Neural cell (in vitro differentiated cells): ENCODE data around the gene CELF4. TPM values are rescaled to one million over a fixed set of nuclear protein-coding genes. Genes with fewer than 3 reads are reported as not detected.

Source experiments
- H2AFZ ChIP-seq: fragments of 200-600, 300-800 bp; sonication (generic), shearing (Covaris generic); 2 replicates; pipeline ENCODE4 v1.6.0; 2014; ENCODE audit warnings: low read depth, mild to moderate bottlenecking, antibody characterized with exemption, low read length, moderate library complexity
- H3F3A ChIP-seq: fragments of 200-600 bp; shearing (Covaris generic); 2 replicates; pipeline ENCODE4 v1.6.1; 2016; ENCODE audit warnings: mild to moderate bottlenecking, moderate library complexity, mixed read lengths, antibody characterized with exemption, low read length; ENCODE audit not compliant: insufficient read depth, poor library complexity, severe bottlenecking
- H3K27ac ChIP-seq: fragments of 200-600, 300-800 bp; sonication (generic), shearing (Covaris generic); 2 replicates; pipeline ENCODE4 v1.5.1; 2014; ENCODE audit warnings: mild to moderate bottlenecking, low read length, moderate library complexity
- H3K27me3 ChIP-seq: fragments of 300-800, 200-600 bp; sonication (generic), shearing (Covaris generic); 2 replicates; pipeline ENCODE4 v1.6.0; 2014; ENCODE audit warnings: mild to moderate bottlenecking, low read depth, low read length, moderate library complexity; ENCODE audit not compliant: insufficient read depth
- H3K36me3 ChIP-seq: fragments of 300-800, 200-600 bp; sonication (generic), shearing (Covaris generic); 2 replicates; pipeline ENCODE4 v1.5.1; 2014; ENCODE audit warnings: mild to moderate bottlenecking, antibody characterized with exemption, low read length, moderate library complexity; ENCODE audit not compliant: insufficient read depth
- H3K4me2 ChIP-seq: fragments of 300-800, 200-600 bp; sonication (generic), shearing (Covaris generic); 2 replicates; pipeline ENCODE4 v1.6.0; 2014; ENCODE audit warnings: mild to moderate bottlenecking, low read length
- H3K4me3 ChIP-seq: fragments of 300-800, 200-600 bp; sonication (generic), shearing (Covaris generic); 2 replicates; pipeline ENCODE4 v1.5.1; 2014; ENCODE audit warnings: mild to moderate bottlenecking, low read length, moderate library complexity
- H3K79me2 ChIP-seq: fragments of 200-600 bp; shearing (Covaris generic); replicated peaks from 2 replicates; pipeline ENCODE4 v1.6.0; 2014; ENCODE audit warnings: mild to moderate bottlenecking, low read length, moderate library complexity; ENCODE audit not compliant: insufficient read depth
- H3K9ac ChIP-seq: fragments of 300-800, 200-600 bp; sonication (generic), shearing (Covaris generic); 2 replicates; pipeline ENCODE4 v1.6.1; 2016; ENCODE audit warnings: mild to moderate bottlenecking, low read length, mixed read lengths
- H3K9me2 ChIP-seq: fragments of 200-600 bp; shearing (Covaris generic); 2 replicates; pipeline ENCODE4 v1.6.1; 2016; ENCODE audit warnings: mild to moderate bottlenecking, low read length, mixed read lengths; ENCODE audit not compliant: insufficient read depth
- H3K9me3 ChIP-seq: fragments of 200-600, 300-800 bp; sonication (generic), shearing (Covaris generic); 2 replicates; pipeline ENCODE4 v1.6.1; 2016; ENCODE audit warnings: mild to moderate bottlenecking, mixed run types, low read length, moderate library complexity, mixed read lengths
- H4K20me1 ChIP-seq: fragments of 200-600 bp; shearing (Covaris generic); 2 replicates; pipeline ENCODE4 v1.6.1; 2016; ENCODE audit warnings: mild to moderate bottlenecking, mixed run types; ENCODE audit not compliant: insufficient read depth
- EP300 ChIP-seq: fragments of 450-650 bp; conservative IDR thresholded peaks from 2 replicates; pipeline ENCODE4 v1.6.1; 2014; ENCODE audit warnings: antibody characterized with exemption, mild to moderate bottlenecking, moderate library complexity; ENCODE audit not compliant: poor library complexity, severe bottlenecking
- EZH2 ChIP-seq: fragments of 200-600, 300-800 bp; shearing (Covaris generic), sonication (generic); IDR thresholded peaks from 2 replicates; pipeline ENCODE4 v1.6.1; 2014; ENCODE audit warnings: antibody characterized with exemption, low read length, borderline replicate concordance, mild to moderate bottlenecking; ENCODE audit not compliant: insufficient read depth, poor library complexity, severe bottlenecking
- MXI1 ChIP-seq: fragments of 450-650 bp; conservative IDR thresholded peaks from 2 replicates; pipeline ENCODE4 v1.6.1; 2014; ENCODE audit warnings: antibody characterized with exemption, mild to moderate bottlenecking; ENCODE audit not compliant: poor library complexity, severe bottlenecking
- POLR2AphosphoS5 ChIP-seq: IDR thresholded peaks from 2 replicates; pipeline ENCODE4 v1.6.1; 2012
- RAD21 ChIP-seq: fragments of 450-650 bp; conservative IDR thresholded peaks from 2 replicates; pipeline ENCODE4 v1.6.1; 2014; ENCODE audit warnings: antibody characterized with exemption, mild to moderate bottlenecking, moderate library complexity
- SMC3 ChIP-seq: fragments of 450-650 bp; conservative IDR thresholded peaks from 2 replicates; pipeline ENCODE4 v1.6.1; 2014; ENCODE audit warnings: antibody characterized with exemption, mild to moderate bottlenecking, moderate library complexity; ENCODE audit not compliant: poor library complexity
- TAF1 ChIP-seq: IDR thresholded peaks from 2 replicates; pipeline ENCODE4 v1.6.1; 2012; ENCODE audit warnings: low read depth
- polyA plus RNA-seq: library from polyadenylated mRNA; depleted of rRNA; stranded (reverse); fragments of >200 nt; gene quantifications from 2 replicates; pipeline ENCODE4 v1.2.3, GENCODE V29; 2014
- TF ChIP-seq, protein P1 (sequence below): fragments of 450-650 bp; IDR thresholded peaks from 2 replicates; pipeline ENCODE4 v1.5.1; 2014; ENCODE audit warnings: antibody characterized with exemption, mild to moderate bottlenecking, moderate library complexity; ENCODE audit not compliant: poor library complexity, severe bottlenecking
- TF ChIP-seq, protein P2 (sequence below): IDR thresholded peaks from 2 replicates; pipeline ENCODE4 v1.6.1; 2012; ENCODE audit warnings: borderline replicate concordance

Gene CELF4
- polyA plus RNA-seq, 1 donor from 2014 or later = 191 TPM

DNA sequence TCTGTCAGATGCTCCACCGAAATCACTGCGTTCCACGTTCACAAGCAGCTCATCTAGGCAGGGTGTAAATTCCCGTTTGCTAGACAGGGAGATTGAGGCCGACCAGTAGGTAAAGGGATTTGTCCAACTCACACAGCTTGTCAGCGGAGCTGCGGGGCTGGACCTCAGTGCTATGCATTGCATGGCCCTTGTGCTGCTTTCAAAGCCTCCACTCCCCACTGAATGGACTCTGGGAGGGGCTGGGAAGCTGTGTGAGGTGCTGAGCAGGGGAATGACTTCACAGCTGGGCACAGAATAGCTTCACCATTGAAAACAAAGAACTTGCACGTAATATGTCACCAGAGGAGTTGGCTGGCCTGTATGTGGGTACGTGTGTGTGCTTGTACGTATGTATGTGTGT is 21.4 kb downstream of the CELF4 start:
- no peak overlapping the region for H3K27ac ChIP-seq
- H3K79me2 ChIP-seq = peaks cover 47% of the 10 kb centered on the region
- H3K4me2 ChIP-seq = no peak overlapping the region
- no peak overlapping the region for H2AFZ ChIP-seq
- no peaks in the 10 kb centered on the region for H3K27me3 ChIP-seq
- no peaks in the 10 kb centered on the region for H3K9me2 ChIP-seq
- H3K4me3 ChIP-seq = no peak overlapping the region
- H3K9me3 ChIP-seq = no peaks in the 10 kb centered on the region
- no peaks in the 10 kb centered on the region for H3K36me3 ChIP-seq
- H3F3A ChIP-seq = no peaks in the 10 kb centered on the region
- H3K9ac ChIP-seq = no peak overlapping the region
- peaks cover 33% of the 10 kb centered on the region for H4K20me1 ChIP-seq
- TF ChIP-seq RAD21 (no peak), SMC3 (no peak), MXI1 (no peak), POLR2AphosphoS5 (no peak), TAF1 (no peak), EZH2 (no peak)

- TF ChIP-seq RAD21 = no peak
- Histone ChIP-seq H3F3A (no peaks in the 10 kb centered on the region), H3K36me3 (no peaks in the 10 kb centered on the region), H3K9ac (no peak overlapping the region), H3K79me2 (peaks cover 47% of the 10 kb centered on the region), H3K9me2 (no peaks in the 10 kb centered on the region), H3K27ac (no peak overlapping the region), H3K27me3 (no peaks in the 10 kb centered on the region), H3K4me2 (no peak overlapping the region), H3K9me3 (no peaks in the 10 kb centered on the region), H4K20me1 (peaks cover 39% of the 10 kb centered on the region), H3K4me3 (no peak overlapping the region), H2AFZ (no peak overlapping the region)
Observed at GRCh38 chr18:37543321-37543720, 22.3 kb downstream of the CELF4 start.

DNA sequence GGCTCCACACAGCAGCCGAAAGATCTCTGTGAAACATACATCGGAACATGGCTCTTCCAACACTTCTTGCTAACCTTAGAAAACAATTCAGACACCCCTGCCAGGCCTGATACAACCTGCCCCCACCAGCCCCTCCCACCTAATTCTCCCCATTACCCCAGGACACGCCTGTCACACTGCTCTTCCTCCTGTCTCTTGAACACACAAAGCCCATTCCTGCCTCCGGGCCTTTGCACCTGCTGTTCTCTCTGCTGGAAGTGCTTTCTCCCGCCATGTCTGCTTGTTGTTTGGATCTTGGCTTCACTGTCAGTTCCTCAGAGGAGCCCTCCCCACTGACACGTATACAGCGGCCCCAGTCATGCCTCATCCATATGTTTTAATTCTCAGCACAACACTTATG is 24.1 kb downstream of the CELF4 start:
- Histone ChIP-seq H2AFZ (no peak overlapping the region), H3K9me3 (no peaks in the 10 kb centered on the region), H3K36me3 (no peaks in the 10 kb centered on the region), H3K4me2 (no peak overlapping the region), H3K9me2 (no peaks in the 10 kb centered on the region), H3K27ac (no peak overlapping the region), H3K9ac (no peak overlapping the region), H3F3A (no peaks in the 10 kb centered on the region), H3K27me3 (no peaks in the 10 kb centered on the region), H4K20me1 (peaks cover 31% of the 10 kb centered on the region), H3K79me2 (peaks cover 43% of the 10 kb centered on the region), H3K4me3 (no peak overlapping the region)
- TF ChIP-seq, protein P1, sequence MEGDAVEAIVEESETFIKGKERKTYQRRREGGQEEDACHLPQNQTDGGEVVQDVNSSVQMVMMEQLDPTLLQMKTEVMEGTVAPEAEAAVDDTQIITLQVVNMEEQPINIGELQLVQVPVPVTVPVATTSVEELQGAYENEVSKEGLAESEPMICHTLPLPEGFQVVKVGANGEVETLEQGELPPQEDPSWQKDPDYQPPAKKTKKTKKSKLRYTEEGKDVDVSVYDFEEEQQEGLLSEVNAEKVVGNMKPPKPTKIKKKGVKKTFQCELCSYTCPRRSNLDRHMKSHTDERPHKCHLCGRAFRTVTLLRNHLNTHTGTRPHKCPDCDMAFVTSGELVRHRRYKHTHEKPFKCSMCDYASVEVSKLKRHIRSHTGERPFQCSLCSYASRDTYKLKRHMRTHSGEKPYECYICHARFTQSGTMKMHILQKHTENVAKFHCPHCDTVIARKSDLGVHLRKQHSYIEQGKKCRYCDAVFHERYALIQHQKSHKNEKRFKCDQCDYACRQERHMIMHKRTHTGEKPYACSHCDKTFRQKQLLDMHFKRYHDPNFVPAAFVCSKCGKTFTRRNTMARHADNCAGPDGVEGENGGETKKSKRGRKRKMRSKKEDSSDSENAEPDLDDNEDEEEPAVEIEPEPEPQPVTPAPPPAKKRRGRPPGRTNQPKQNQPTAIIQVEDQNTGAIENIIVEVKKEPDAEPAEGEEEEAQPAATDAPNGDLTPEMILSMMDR = no peak
- TF ChIP-seq, protein P2, sequence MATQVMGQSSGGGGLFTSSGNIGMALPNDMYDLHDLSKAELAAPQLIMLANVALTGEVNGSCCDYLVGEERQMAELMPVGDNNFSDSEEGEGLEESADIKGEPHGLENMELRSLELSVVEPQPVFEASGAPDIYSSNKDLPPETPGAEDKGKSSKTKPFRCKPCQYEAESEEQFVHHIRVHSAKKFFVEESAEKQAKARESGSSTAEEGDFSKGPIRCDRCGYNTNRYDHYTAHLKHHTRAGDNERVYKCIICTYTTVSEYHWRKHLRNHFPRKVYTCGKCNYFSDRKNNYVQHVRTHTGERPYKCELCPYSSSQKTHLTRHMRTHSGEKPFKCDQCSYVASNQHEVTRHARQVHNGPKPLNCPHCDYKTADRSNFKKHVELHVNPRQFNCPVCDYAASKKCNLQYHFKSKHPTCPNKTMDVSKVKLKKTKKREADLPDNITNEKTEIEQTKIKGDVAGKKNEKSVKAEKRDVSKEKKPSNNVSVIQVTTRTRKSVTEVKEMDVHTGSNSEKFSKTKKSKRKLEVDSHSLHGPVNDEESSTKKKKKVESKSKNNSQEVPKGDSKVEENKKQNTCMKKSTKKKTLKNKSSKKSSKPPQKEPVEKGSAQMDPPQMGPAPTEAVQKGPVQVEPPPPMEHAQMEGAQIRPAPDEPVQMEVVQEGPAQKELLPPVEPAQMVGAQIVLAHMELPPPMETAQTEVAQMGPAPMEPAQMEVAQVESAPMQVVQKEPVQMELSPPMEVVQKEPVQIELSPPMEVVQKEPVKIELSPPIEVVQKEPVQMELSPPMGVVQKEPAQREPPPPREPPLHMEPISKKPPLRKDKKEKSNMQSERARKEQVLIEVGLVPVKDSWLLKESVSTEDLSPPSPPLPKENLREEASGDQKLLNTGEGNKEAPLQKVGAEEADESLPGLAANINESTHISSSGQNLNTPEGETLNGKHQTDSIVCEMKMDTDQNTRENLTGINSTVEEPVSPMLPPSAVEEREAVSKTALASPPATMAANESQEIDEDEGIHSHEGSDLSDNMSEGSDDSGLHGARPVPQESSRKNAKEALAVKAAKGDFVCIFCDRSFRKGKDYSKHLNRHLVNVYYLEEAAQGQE = no peak
- TF ChIP-seq MXI1 (no peak), EP300 (no peak), POLR2AphosphoS5 (no peak), SMC3 (no peak), TAF1 (no peak), EZH2 (no peak), RAD21 (no peak)
